ENCODE data around the gene DIAPH2. TPM values are rescaled to one million over a fixed set of nuclear protein-coding genes. Genes with fewer than 3 reads are reported as not detected.

Gene DIAPH2
- total and polyA plus RNA-seq, 7 donors, result 2.6 to 19.2 (median 11.5) TPM

DNA sequence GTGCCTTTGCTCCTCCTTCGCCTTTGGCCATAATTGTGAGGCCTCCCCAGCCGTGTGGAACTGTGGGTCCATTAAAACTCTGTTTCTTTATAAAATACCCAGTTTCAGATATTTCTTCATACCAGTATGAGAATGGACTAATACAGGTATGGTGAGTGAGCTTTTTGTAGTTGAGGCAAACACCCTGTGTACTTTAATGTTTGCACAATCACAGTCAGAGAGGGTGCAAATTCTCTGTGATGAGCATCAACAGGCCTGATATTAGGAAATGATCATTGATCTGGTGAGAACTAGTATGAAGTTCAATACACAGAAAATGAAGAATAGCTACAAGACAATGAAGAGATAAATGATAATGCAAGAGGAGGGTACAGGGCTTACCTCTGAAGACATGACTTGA, 943.7 kb downstream of the DIAPH2 start:
- TF ChIP-seq, protein P1, sequence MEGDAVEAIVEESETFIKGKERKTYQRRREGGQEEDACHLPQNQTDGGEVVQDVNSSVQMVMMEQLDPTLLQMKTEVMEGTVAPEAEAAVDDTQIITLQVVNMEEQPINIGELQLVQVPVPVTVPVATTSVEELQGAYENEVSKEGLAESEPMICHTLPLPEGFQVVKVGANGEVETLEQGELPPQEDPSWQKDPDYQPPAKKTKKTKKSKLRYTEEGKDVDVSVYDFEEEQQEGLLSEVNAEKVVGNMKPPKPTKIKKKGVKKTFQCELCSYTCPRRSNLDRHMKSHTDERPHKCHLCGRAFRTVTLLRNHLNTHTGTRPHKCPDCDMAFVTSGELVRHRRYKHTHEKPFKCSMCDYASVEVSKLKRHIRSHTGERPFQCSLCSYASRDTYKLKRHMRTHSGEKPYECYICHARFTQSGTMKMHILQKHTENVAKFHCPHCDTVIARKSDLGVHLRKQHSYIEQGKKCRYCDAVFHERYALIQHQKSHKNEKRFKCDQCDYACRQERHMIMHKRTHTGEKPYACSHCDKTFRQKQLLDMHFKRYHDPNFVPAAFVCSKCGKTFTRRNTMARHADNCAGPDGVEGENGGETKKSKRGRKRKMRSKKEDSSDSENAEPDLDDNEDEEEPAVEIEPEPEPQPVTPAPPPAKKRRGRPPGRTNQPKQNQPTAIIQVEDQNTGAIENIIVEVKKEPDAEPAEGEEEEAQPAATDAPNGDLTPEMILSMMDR (IDR thresholded peaks at IDR 0.05), result no peak
- Histone ChIP-seq H3K36me3 (ENCODE audit: insufficient read depth in 1 of 2, low read depth in 1 of 2) (no peaks in the 10 kb centered on the region), H3K4me1 (no peaks in the 10 kb centered on the region), H3K27ac (no peak overlapping the region), H3K4me3 (no peak overlapping the region), H3K9me3 (no peaks in the 10 kb centered on the region), H3K27me3 (ENCODE audit: insufficient read depth in 3 of 3, low read length in 2 of 3) (peaks cover 0 to 13% (median 0%) of the 10 kb centered on the region in 3 donors)
- intact Hi-C loops (cut with DNase I), result no loop called here
- DNase-seq (no peak), ATAC-seq (no peak)
- WGBS, 3 donors, result 82 to 91% (median 85%) methylated on average over 2 of the region's 2 CpGs

DNA sequence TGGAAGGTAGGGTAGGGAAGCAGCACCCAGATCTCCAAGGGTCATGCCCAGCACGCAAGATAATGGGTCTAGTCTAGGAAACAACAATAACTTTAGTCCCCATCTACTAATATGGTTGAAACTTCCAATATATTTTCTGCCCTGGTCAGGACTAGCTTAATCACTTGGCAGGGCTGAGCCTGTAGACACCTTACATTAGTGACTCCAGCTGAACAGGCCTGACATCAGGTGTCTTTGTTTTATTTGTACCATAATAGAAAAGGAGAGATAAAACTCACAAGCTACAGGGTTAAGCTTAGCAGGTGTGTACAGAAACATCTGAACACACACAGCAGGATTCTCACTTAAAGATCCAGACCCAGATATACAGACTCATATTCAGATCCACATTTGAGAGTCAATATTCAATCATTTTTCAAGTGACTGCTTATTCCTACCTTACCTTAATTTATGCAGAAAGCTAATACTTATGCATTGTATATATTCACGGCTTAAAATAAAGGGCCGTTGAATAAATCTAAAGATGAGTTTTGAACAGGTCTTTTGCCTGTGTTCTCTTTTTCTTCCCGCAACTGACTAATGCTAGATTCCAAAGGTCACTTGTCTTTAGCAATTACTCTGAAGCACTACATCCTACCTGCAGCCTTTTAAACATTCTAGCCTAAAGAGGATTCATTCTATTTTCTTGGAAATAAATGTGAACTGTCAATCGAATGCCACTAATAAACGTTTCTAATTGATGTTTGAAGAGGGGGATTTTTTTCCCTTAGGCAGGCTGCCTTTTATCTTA, 944.4 kb downstream of the DIAPH2 start:
- WGBS, 3 donors, result 82 to 89% (median 86%) methylated on average over 6 of the region's 6 CpGs
- intact Hi-C loops (cut with DNase I), result no loop called here

DNA sequence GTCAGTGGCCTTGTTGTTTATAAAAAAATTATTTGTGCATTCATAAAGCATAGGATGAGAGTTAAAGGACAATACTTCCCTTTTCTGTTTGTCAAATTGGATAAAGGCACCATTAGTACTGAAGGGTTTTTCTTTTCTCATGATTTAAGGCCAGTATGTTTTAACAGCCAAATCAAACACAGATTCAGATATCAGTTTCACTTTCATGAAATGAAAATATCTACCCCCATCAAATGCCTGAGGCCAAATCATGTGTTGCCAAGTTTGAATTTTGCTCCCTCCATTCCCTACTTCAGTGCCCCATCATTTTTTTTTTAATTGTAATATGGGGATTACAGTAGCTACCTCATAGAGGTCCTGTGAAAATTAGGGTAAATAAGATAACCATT, 944.9 kb downstream of the DIAPH2 start:
- Histone ChIP-seq H3K27ac (no peak overlapping the region), H3K27me3 (ENCODE audit: insufficient read depth in 3 of 3, low read length in 2 of 3) (peaks cover 0 to 21% (median 0%) of the 10 kb centered on the region in 3 donors), H3K9me3 (no peaks in the 10 kb centered on the region), H3K4me1 (no peaks in the 10 kb centered on the region), H3K36me3 (ENCODE audit: insufficient read depth in 1 of 2, low read depth in 1 of 2) (no peaks in the 10 kb centered on the region), H3K4me3 (no peak overlapping the region)
- intact Hi-C loops (cut with DNase I), result no loop called here
- TF ChIP-seq, protein P1 (IDR thresholded peaks at IDR 0.05), result no peak
- DNase-seq (no peak), ATAC-seq (no peak)

More for the DNA sequence above, 944.4 kb downstream of the DIAPH2 start:
- Histone ChIP-seq H3K4me3 (no peak overlapping the region), H3K36me3 (ENCODE audit: insufficient read depth in 1 of 2, low read depth in 1 of 2) (no peaks in the 10 kb centered on the region), H3K4me1 (no peaks in the 10 kb centered on the region), H3K9me3 (no peaks in the 10 kb centered on the region), H3K27ac (no peak overlapping the region), H3K27me3 (ENCODE audit: insufficient read depth in 3 of 3, low read length in 2 of 3) (peaks cover 0 to 16% (median 0%) of the 10 kb centered on the region in 3 donors)
- no peak for DNase-seq
- TF ChIP-seq, protein P1 (IDR thresholded peaks at IDR 0.05), result no peak
- no peak for ATAC-seq

GRCh38 chrX:97633798-97634197, 949.2 kb downstream of the DIAPH2 start:
- H3K27me3 ChIP-seq (ENCODE audit: insufficient read depth in 3 of 3, low read length in 2 of 3), result peaks cover 0 to 36% (median 0%) of the 10 kb centered on the region in 3 donors

More at GRCh38 chrX:97633798-97634197, 949.2 kb downstream of the DIAPH2 start:
- H3K4me3 ChIP-seq, result no peak overlapping the region
- ATAC-seq, result no peak
- intact Hi-C loops (cut with DNase I), result no loop called here
- 59 to 73% (median 71%) methylated on average over 4 of the region's 4 CpGs for WGBS, 3 donors
- no peaks in the 10 kb centered on the region for H3K36me3 ChIP-seq (ENCODE audit: insufficient read depth in 1 of 2, low read depth in 1 of 2)
- no peak for DNase-seq
- H3K4me1 ChIP-seq, result no peaks in the 10 kb centered on the region
- TF ChIP-seq, protein P1 (IDR thresholded peaks at IDR 0.05), result no peak
- no peaks in the 10 kb centered on the region for H3K9me3 ChIP-seq
- no peak overlapping the region for H3K27ac ChIP-seq

All from psoas muscle (tissue), 8 donors.